ENCODE data around the gene FCRL5.
"Not testable (repeated sequence)": the region's sequence is repeated elsewhere in the genome, so short reads cannot be mapped to it uniquely, and the experiment has no call there.

The FCRL5 gene

GRCh38 chr1:157487096-157487495 lies 65.2 kb downstream of the FCRL5 start:
- no peak for DNase-seq

GRCh38 chr1:157486400-157486799 lies 65.9 kb downstream of the FCRL5 start:
- DNase-seq = not testable (repeated sequence)

GRCh38 chr1:157485793-157486192 lies 66.5 kb downstream of the FCRL5 start:
- DNase-seq = no peak

- no peak for DNase-seq
These were observed 67.7 kb downstream of the FCRL5 start for GRCh38 chr1:157484573-157484972.

- DNase-seq = no peak
These were observed 68.7 kb downstream of the FCRL5 start for GRCh38 chr1:157483635-157484034.

GRCh38 chr1:157482717-157483116 lies 69.6 kb downstream of the FCRL5 start:
- no peak for DNase-seq

- no peak for DNase-seq
These were observed 70.1 kb downstream of the FCRL5 start for GRCh38 chr1:157482174-157482573.

- DNase-seq = no peak
These were observed 74.3 kb downstream of the FCRL5 start for GRCh38 chr1:157478030-157478429.

GRCh38 chr1:157477419-157477818 lies 74.9 kb downstream of the FCRL5 start:
- no peak for DNase-seq

GRCh38 chr1:157472959-157473358 lies 79.4 kb downstream of the FCRL5 start:
- no peak for DNase-seq

GRCh38 chr1:157472056-157472701 lies 80.1 kb downstream of the FCRL5 start:
- no peak for DNase-seq

GRCh38 chr1:157471531-157471930 lies 80.8 kb downstream of the FCRL5 start:
- DNase-seq = no peak

GRCh38 chr1:157469752-157470675 lies 82.3 kb downstream of the FCRL5 start:
- no peak for DNase-seq

- no peak for DNase-seq
These were observed 83.0 kb downstream of the FCRL5 start for GRCh38 chr1:157469300-157469699.

- DNase-seq = no peak
These were observed 86.3 kb downstream of the FCRL5 start for GRCh38 chr1:157466011-157466410.

Measured in effector CD8-positive, alpha-beta T cell (primary cell).